HCT116 (cell line): ENCODE results near the gene UBE2F. TPM values are rescaled to one million over a fixed set of nuclear protein-coding genes. Genes with fewer than 3 reads are reported as not detected.

ENCODE experiments used
- ATAC-seq: fragments of 200-7000 bp; cut with Tn5 transposase; 2 replicates; pipeline ENCODE4 v1.9.1; 2020; ENCODE audit warnings: mild to moderate bottlenecking, moderate library complexity
- BruUV-seq: library from RNA; stranded (reverse); fragments of 400-500 nt; replicated peaks from 2 replicates; lab custom pipeline; 2021; lab: Mats Ljungman, UMichigan
- CTCF ChIA-PET: fragments of 300-600 bp; sonication (Branson Sonifier 250); formaldehyde crosslinking; loops from one replicate; lab custom pipeline; 2021; ENCODE audit warnings: antibody characterized with exemption; lab: Charles Lee
- POLR2A ChIA-PET: fragments of 300-600, 350-600 bp; sonication (Branson Sonifier 250); formaldehyde crosslinking; loops from one replicate; lab custom pipeline; 2021; ENCODE audit warnings: antibody characterized with exemption; lab: Charles Lee
- RAD21 ChIA-PET, 2 experiments: fragments of 300-600 bp; sonication (Branson Sonifier 250); formaldehyde crosslinking; loops; one replicate each; lab custom pipeline; 2023; ENCODE audit warnings: low total read pairs in 2 of 2; ENCODE audit not compliant: uncharacterized antibody in 2 of 2, unreplicated experiment in 2 of 2, low non-redundant PET in 1 of 2; lab: Charles Lee
- DNase-seq: peaks from one replicate; pipeline ENCODE4 v3.0.0-alpha.2; 2010; ENCODE audit warnings: low read depth, low spot score
- H2AFZ ChIP-seq: fragments of 200-600 bp; shearing (Covaris generic), sonication (generic); 2 replicates; pipeline ENCODE4 v1.6.1; 2017; ENCODE audit warnings: low read depth, mixed run types, mixed read lengths, antibody characterized with exemption, low read length; ENCODE audit not compliant: poor library complexity, severe bottlenecking
- H3K27ac ChIP-seq: 2 replicates; pipeline ENCODE4 v1.5.1; 2012; ENCODE audit warnings: low read depth, low read length
- H3K27me3 ChIP-seq: fragments of 200-600 bp; sonication (generic); 2 replicates; pipeline ENCODE4 v1.6.1; 2016; ENCODE audit warnings: mixed run types, low read length, mixed read lengths; ENCODE audit not compliant: insufficient read depth
- H3K36me3 ChIP-seq, 2 experiments: fragments of 200-500 bp in 1 of 2; fragments of 200-600 bp in 1 of 2; sonication (Bioruptor generic) in 1 of 2; sonication (generic) in 1 of 2; 2 replicates each; pipeline versions ENCODE4 v1.5.1 to v1.6.1; 2014 to 2016; ENCODE audit warnings: low read length in 2 of 2, inconsistent platforms in 1 of 2, mixed read lengths in 1 of 2, mixed run types in 1 of 2; ENCODE audit not compliant: insufficient read depth in 2 of 2, control insufficient read depth in 1 of 2
- H3K4me1 ChIP-seq, 2 experiments: fragments of 200-600 bp in 1 of 2; sonication (generic) in 1 of 2; 2 replicates each; pipeline versions ENCODE4 v1.5.1 to v1.6.1; 2012 to 2017; ENCODE audit warnings: low read length in 2 of 2, inconsistent platforms in 1 of 2, mild to moderate bottlenecking in 1 of 2, mixed read lengths in 1 of 2, mixed run types in 1 of 2, moderate library complexity in 1 of 2; ENCODE audit not compliant: insufficient read depth in 2 of 2, control insufficient read depth in 1 of 2
- H3K4me2 ChIP-seq: fragments of 200-600 bp; sonication (generic); 2 replicates; pipeline ENCODE4 v1.6.1; 2017; ENCODE audit warnings: mixed run types, low read length, mixed read lengths
- H3K4me3 ChIP-seq, 2 experiments: fragments of 200-600 bp in 1 of 2; sonication (generic) in 1 of 2; replicated peaks in 1 of 2; 2 replicates each; pipeline ENCODE4 v1.5.1; 2011 to 2016; ENCODE audit warnings: low read length in 2 of 2, control low read depth in 1 of 2, low read depth in 1 of 2, mild to moderate bottlenecking in 1 of 2, mixed read lengths in 1 of 2, mixed run types in 1 of 2
- H3K79me2 ChIP-seq: fragments of 200-600 bp; sonication (generic); 2 replicates; pipeline ENCODE4 v1.6.1; 2017; ENCODE audit warnings: mild to moderate bottlenecking, mixed run types, low read length, moderate library complexity, mixed read lengths; ENCODE audit not compliant: insufficient read depth
- H3K9ac ChIP-seq: fragments of 200-600 bp; sonication (generic); 2 replicates; pipeline ENCODE4 v1.6.1; 2016; ENCODE audit warnings: low read length, mixed read lengths
- H3K9me2 ChIP-seq: fragments of 200-600 bp; sonication (generic), shearing (Covaris generic); 2 replicates; pipeline ENCODE4 v1.6.1; 2017; ENCODE audit warnings: mixed run types, mild to moderate bottlenecking, moderate library complexity; ENCODE audit not compliant: insufficient read depth
- H3K9me3 ChIP-seq, 2 experiments: fragments of 200-500 bp in 1 of 2; fragments of 200-600 bp in 1 of 2; sonication (Bioruptor generic) in 1 of 2; sonication (generic) in 1 of 2; 2 replicates each; pipeline ENCODE4 v1.6.1; 2014 to 2017; ENCODE audit warnings: low read length in 2 of 2, mixed read lengths in 2 of 2, inconsistent platforms in 1 of 2, low read depth in 1 of 2, mild to moderate bottlenecking in 1 of 2, mixed run types in 1 of 2, moderate library complexity in 1 of 2; ENCODE audit not compliant: control insufficient read depth in 1 of 2, insufficient read depth in 1 of 2
- H4K20me1 ChIP-seq: fragments of 200-600 bp; sonication (generic), shearing (Covaris generic); 2 replicates; pipeline ENCODE4 v1.6.1; 2017; ENCODE audit warnings: mixed run types, mild to moderate bottlenecking, moderate library complexity; ENCODE audit not compliant: insufficient read depth
- ATF3 ChIP-seq: IDR thresholded peaks from 2 replicates; pipeline ENCODE4 v1.6.1; 2012
- CEBPB ChIP-seq: IDR thresholded peaks from 2 replicates; pipeline ENCODE4 v1.6.1; 2012; ENCODE audit warnings: low read depth
- CTCF ChIP-seq, 3 experiments: fragments of 200-600 bp in 1 of 3; sonication (generic) in 1 of 3; IDR thresholded peaks in 2 of 3; conservative IDR thresholded peaks in 1 of 3; 2 replicates each; pipeline ENCODE4 v1.5.1; 2012 to 2017; ENCODE audit warnings: low read depth in 2 of 3, low read length in 2 of 3, antibody characterized with exemption in 1 of 3, borderline replicate concordance in 1 of 3, control low read depth in 1 of 3, mild to moderate bottlenecking in 1 of 3, mixed read lengths in 1 of 3, mixed run types in 1 of 3, moderate library complexity in 1 of 3; ENCODE audit not compliant: insufficient read depth in 1 of 3
- EGR1 ChIP-seq: IDR thresholded peaks from 2 replicates; pipeline ENCODE4 v1.6.1; 2012; ENCODE audit warnings: low read depth
- ELF1 ChIP-seq: IDR thresholded peaks from 2 replicates; pipeline ENCODE4 v1.6.1; 2012; ENCODE audit warnings: low read depth, borderline replicate concordance
- EZH2 ChIP-seq: fragments of 200-600 bp; sonication (generic); IDR thresholded peaks from 2 replicates; pipeline ENCODE4 v1.6.1; 2017; ENCODE audit warnings: antibody characterized with exemption, mixed run types
- EZH2phosphoT487 ChIP-seq: fragments of 200-600 bp; IDR thresholded peaks from 2 replicates; pipeline ENCODE4 v1.6.1; 2018; ENCODE audit warnings: antibody characterized with exemption, borderline replicate concordance
- FOSL1 ChIP-seq: IDR thresholded peaks from 2 replicates; pipeline ENCODE4 v1.6.1; 2012; ENCODE audit warnings: low read depth
- JUND ChIP-seq: IDR thresholded peaks from 2 replicates; pipeline ENCODE4 v1.6.1; 2012
- MAX ChIP-seq: IDR thresholded peaks from 2 replicates; pipeline ENCODE4 v1.6.1; 2012
- POLR2A ChIP-seq: IDR thresholded peaks from 2 replicates; pipeline ENCODE4 v1.7.0; 2011; ENCODE audit warnings: borderline replicate concordance; ENCODE audit not compliant: insufficient read depth, insufficient read length; ENCODE audit errors: extremely low read depth
- POLR2AphosphoS5 ChIP-seq: IDR thresholded peaks from 2 replicates; pipeline ENCODE4 v1.6.1; 2011; ENCODE audit warnings: mild to moderate bottlenecking, low read depth, low read length, moderate library complexity
- RAD21 ChIP-seq: IDR thresholded peaks from 2 replicates; pipeline ENCODE4 v1.6.1; 2012; ENCODE audit warnings: low read depth, mild to moderate bottlenecking
- SIN3A ChIP-seq: IDR thresholded peaks from 2 replicates; pipeline ENCODE4 v1.6.1; 2012; ENCODE audit warnings: low read depth
- SP1 ChIP-seq: IDR thresholded peaks from 2 replicates; pipeline ENCODE4 v1.6.1; 2012; ENCODE audit warnings: low read depth
- SRF ChIP-seq: IDR thresholded peaks from 2 replicates; pipeline ENCODE4 v1.6.1; 2012; ENCODE audit warnings: low read depth
- YY1 ChIP-seq: IDR thresholded peaks from 2 replicates; pipeline ENCODE4 v1.6.1; 2011; ENCODE audit warnings: low read length, low read depth, moderate library complexity, mild to moderate bottlenecking; ENCODE audit not compliant: insufficient replicate concordance; ENCODE audit errors: extremely low read depth
- ZBTB33 ChIP-seq: IDR thresholded peaks from 2 replicates; pipeline ENCODE4 v1.6.1; 2011; ENCODE audit warnings: mild to moderate bottlenecking, low read length, moderate library complexity; ENCODE audit not compliant: insufficient replicate concordance; ENCODE audit errors: extremely low read depth
- ZFX ChIP-seq: fragments of 450-650 bp; IDR thresholded peaks from 2 replicates; pipeline ENCODE4 v1.6.1; 2017
- ZNF274 ChIP-seq: fragments of 200-500 bp; sonication (Bioruptor generic); IDR thresholded peaks from 2 replicates; pipeline ENCODE4 v1.6.1; 2014; ENCODE audit warnings: mild to moderate bottlenecking, low read depth, low read length, inconsistent platforms
- intact Hi-C: fragments of 100-400 bp; cut with micrococcal nuclease; formaldehyde crosslinking; loops from 2 replicates; pipeline ENCODE4 v1.10.0; 2022
- total RNA-seq: library from RNA; stranded (reverse); gene quantifications from one replicate; pipeline ENCODE4 v1.2.1, GENCODE V29; 2021; ENCODE audit not compliant: unreplicated experiment

UBE2F gene
- total RNA-seq, 1 experiment from 2014 or later: 32.8 TPM

- POLR2A ChIA-PET: interaction anchor here (0.9 kb wide), 1 partner anchor 15 kb away, joined by 3 read pairs; no protein-coding TSS in a partner anchor
- Histone ChIP-seq H2AFZ (no peak within 1 kb of the TSS), H3K27me3 (no peaks in the 10 kb centered on the region), H3K9me3 (no peaks in the 10 kb centered on the region), H3K9ac (peak within 1 kb of the TSS; percentile 92), H3K4me1 (peaks cover 9 to 22% of the 10 kb centered on the region in 2 experiments; a peak in 2 of 4 replicates), H3K27ac (peak within 1 kb of the TSS; percentile 94), H3K4me3 (peak within 1 kb of the TSS; percentile 78 to 95), H4K20me1 (no peaks in the 10 kb centered on the region), H3K36me3 (peaks cover 7 to 14% of the 10 kb centered on the region in 2 experiments; a peak in 3 of 4 replicates), H3K4me2 (peak within 1 kb of the TSS; percentile 83), H3K9me2 (no peaks in the 10 kb centered on the region), H3K79me2 (peaks cover 35% of the 10 kb centered on the region)
- BruUV-seq: no TSS peak
- intact Hi-C loops: loop anchor here (1.0 kb wide), 1 partner anchor 202 kb away; no protein-coding TSS in a partner anchor
- CTCF ChIA-PET: no interaction called here
- RAD21 ChIA-PET: no interaction called here
- ATAC-seq (peak; percentile 94), DNase-seq (peak; percentile 91)
- TF ChIP-seq CEBPB (no peak), EZH2phosphoT487 (no peak), POLR2A (peak; percentile 40), SRF (0 out of 2 replicates have a peak, but pooled peaks have one; percentile 57), POLR2AphosphoS5 (peak; percentile 82), SIN3A (peak; percentile 80), SP1 (peak; percentile 78), ELF1 (peak; percentile 62), CTCF (IDR thresholded peaks at IDR 0.05 in 2 of 3, conservative IDR thresholded peaks at IDR 0.05 in 1 of 3; ENCODE audit: borderline replicate concordance in 1 of 3, insufficient read depth in 1 of 3, low read depth in 2 of 3, low read length in 2 of 3) (no peak), ZFX (peak; percentile 96), RAD21 (no peak), FOSL1 (no peak), ATF3 (no peak), YY1 (no peak), EZH2 (no peak), EGR1 (peak; percentile 76), MAX (peak; percentile 78), JUND (no peak), ZBTB33 (no peak), ZNF274 (no peak)
These were observed 93.9 kb downstream of the UBE2F start, which contains the start of gene SCLY for GRCh38 chr2:238060542-238061314. SCLY (plus strand) TSS chr2:238061001; CDS start chr2:238061055, 54 bp downstream.
